CMK (cell line): ENCODE measurements around the gene AQP7.
A peak's percentile ranks its signal among the peaks of the same experiment; 100 is the strongest.
"Not testable (repeated sequence)": the region's sequence is repeated elsewhere in the genome, so short reads cannot be mapped to it uniquely, and the experiment has no call there.

Experiments used
- DNase-seq: peaks from one replicate; pipeline ENCODE4 v3.0.0-alpha.2; 2010; ENCODE audit warnings: low read depth

AQP7 gene

DNA sequence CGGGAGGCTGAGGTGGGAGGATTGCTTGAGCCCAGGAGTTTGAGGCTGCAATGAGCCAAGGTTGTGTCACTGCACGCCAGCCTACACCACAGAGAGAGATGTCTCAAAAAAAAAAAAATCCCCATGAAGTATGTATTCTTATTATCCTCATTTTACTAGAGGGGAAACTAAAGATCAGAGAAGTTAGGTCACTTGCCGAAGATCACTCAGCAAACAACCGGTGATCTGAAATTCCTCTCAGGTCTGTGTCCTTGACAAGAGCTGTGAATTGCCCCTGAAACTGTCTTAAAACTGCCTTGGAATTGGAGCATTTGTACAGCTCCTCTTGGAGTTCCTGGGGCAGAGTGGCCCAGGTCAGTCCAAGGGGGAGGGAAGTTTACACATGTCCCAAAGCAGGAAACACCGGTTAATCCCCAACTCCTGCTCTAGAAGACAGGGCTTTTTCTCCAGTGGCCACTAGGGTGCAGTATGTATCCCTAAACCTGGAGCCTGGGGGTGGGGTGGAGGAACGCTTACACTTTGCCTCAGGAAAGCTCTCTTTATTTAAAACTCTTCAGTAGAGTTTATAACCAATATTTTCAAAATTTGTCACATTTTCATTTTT, 27.6 kb downstream of the AQP7 start:
- peak; percentile 53 for DNase-seq

DNA sequence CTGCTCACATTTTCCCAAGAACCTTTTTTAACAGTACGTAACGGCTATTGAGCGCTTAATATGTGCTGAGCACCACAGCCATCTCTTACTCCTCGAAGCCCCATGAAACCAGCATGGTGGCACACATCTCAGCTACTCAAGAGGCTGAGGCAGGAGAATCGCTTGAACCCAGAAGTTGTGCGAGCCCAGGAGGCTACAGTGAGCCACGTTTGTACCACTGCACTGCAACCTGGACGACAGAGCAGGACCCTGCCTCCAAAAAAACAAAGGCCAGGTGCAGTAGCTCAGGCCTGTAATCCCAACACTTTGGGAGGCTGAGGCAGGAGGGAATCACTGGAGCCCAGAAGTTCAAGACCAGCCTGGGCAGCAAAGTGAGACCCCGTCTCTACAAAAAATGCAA, 28.2 kb downstream of the AQP7 start:
- no peak for DNase-seq

DNA sequence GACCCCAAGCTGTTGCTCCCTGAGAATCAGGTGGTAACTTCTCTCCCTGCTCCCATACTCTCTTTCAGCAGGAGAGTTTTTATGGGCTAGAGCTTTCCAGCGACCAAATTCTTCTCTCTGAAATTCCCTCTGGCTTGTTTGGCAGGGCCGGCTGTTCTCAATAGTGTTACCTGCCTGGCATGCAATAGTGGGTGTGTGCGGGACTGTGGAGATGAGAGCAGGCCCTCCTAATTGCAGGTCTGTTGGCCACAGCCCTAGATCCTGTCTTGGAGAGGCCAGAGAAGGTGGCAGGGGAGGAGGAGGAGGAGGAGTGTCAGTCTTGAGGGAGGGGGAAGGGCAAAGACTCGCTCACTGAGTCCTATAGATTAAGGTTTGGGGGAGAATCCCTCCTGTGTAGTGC, 29.5 kb downstream of the AQP7 start:
- no peak for DNase-seq

DNA sequence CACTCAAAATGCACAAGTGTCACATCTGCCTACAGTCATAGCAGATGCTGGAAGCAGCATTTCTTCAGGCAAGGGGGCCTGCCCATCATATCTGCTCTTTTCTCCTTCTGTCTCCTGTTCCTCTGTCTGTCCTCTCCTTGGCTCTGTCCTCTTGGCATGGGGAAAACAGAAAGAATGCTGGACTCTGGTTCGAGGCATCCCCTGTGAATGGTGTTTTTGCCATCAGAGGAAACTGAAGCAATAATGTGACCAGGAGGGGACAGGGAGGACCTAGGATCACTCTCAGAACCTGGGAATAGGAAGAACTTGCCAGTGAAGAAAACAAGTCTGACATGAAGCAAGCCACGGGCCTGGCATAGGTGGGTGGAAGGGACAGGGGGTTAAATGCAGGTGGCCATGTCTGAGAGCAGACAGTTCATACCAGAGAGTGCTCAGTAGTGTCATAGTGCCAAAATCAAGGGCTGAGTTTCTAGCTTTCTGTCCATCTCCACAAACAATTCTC, 35.3 kb downstream of the AQP7 start:
- no peak for DNase-seq

DNA sequence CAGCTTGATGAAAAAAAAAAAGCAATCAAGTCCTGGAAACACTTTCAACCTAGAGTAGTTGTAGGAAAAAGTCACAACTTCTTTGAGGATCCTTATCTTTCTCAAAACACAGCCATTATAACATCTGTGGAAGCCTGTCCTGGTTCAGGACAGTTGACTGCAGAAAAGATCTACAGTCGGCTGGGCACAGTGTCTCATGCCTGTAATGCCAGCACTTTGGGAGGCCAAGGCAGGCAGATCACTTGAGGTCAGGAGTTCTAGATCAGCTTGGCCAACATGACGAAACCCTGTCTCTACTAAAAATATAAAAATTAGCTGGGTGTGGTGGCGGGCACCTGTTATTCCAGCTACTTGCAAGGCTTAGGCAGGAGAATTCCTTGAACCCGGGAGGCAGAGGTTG, 37.6 kb downstream of the AQP7 start:
- DNase-seq: not testable (repeated sequence)

DNA sequence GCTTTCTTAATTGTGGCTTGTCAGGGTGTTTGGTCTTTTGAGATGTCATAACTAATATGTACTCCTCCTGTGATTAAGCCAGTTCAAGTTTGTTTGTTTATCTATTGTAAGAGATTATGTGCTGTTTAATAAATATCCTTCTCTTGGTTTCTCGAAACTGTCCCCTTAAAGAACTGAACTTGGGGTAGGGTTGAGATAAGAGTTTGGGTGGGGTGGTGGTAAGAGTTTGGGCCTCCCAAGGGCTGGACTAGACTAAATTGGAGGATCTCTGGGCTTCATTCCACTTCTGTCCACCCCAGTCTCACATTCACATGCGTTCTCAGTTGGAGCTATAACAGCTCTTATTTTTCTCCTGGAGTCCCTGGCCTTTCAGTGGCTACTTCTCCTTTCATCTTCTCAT, 38.2 kb downstream of the AQP7 start:
- no peak for DNase-seq

DNA sequence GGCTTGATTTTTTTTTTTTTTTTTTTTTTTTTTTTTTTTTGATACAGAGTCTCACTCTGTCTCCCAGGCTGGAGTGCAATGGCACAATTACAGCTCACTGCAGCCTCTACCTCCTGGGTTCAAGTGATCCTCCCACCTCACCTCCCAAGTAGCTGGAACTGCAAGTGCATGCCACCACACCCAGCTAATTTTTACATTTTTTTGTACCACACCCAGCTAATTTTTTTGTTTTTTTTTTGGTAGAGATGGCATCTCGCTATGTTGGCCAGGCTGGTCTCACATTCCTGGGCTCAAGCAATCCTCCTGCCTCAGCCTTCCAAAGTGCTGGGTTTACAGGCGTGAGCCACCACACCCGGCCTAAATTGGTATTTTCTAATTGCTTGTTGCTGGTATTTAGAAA, 43.7 kb downstream of the AQP7 start:
- not testable (repeated sequence) for DNase-seq

DNA sequence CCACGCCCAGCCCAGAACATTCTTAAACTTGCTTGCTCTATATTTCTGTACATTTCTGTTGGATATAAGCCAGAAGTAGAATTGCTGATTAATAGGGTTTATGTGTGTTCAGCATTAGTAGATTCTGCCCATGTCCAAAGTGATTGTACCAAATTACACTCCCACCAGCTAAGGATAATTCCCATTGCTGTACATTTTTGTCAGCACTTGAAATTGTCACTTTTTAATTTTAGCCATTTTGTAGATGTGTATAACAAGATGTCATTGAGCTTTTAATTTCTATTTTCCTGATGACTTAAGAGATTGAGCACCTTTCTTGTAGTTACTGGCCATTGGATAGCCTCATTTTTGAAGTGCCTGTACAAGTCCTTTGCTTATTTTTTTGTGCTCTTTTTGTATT, 46.4 kb downstream of the AQP7 start:
- no peak for DNase-seq

DNA sequence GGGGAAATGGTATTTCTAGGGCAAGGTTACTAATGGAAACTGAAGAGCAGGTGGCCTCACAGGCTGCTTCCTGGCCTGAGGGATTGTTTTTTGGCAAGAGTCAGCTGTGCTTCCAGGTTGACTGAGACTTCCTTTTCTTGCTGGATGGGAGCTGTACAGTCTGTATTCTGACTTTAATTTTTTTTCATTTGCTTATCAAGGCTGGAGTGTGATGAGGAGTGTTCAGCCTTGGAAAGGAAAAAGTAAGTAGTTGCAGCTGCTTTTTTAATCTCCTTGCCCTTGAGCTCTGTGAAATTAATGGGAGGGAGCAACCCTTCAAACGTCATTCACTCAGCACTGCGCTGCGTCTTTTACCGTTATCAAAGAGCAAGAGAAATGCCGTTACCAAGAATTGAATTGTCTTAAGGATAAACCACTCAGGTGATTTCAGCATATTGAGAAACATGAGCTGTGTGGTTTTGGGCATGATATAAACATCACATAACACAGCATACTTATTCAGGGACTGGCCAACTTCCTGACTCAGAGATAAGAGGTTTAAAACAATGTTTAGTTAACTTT, 47.6 kb downstream of the AQP7 start:
- DNase-seq: no peak

DNA sequence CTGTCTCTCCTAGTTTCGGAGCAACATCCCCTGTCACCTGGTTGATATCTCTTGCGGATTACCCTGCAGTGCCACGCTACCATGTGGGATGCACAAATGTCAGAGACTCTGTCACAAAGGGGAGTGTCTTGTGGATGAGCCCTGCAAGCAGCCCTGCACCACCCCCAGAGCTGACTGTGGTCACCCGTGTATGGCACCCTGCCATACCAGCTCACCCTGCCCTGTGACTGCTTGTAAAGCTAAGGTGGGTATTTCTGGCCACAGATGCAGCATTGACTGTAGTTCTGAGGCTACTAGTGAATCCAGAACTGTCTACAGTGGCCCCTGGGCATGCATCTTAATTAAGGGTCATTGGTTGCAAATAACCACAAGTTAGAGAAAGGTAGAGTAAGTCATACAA, 50.8 kb downstream of the AQP7 start:
- DNase-seq: no peak

DNA sequence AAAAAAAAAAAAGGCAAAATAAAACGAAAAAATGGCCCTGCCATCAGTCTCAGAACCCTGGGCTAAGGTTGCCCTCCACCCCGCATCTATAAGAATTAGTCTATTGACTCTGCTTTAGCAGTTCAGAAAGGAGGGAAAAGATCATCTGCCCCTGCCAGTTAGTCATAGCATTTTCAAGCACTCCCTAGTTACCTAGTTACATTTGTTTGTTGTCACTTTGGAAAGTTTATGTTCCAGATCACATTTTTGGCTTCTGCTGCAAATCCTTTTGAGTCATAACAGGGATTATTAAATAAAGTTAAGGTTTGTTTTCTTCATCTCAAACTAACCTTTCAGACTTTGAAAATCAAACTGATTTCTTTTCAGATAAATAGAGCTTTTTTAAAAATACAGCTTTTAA, 52.1 kb downstream of the AQP7 start:
- no peak for DNase-seq

DNA sequence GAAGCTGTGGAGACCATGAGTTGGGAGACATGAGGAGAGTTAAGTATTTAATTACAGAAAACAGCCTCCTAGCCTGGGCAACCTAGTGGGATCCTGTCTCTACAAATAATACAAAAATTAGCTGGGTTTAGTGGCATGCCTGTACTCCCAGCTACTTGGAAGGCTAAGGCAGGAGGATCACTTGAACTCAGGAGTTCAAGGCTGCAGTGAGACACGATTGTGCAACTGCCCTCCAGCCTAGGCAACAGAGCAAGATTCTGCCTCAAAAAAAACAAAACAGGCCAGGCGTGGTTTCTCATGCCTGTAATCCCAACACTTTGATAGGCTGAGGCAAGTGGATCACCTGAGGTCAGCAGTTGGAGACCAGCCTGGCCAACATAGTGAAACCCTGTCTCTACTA, 52.6 kb downstream of the AQP7 start:
- DNase-seq: no peak

DNA sequence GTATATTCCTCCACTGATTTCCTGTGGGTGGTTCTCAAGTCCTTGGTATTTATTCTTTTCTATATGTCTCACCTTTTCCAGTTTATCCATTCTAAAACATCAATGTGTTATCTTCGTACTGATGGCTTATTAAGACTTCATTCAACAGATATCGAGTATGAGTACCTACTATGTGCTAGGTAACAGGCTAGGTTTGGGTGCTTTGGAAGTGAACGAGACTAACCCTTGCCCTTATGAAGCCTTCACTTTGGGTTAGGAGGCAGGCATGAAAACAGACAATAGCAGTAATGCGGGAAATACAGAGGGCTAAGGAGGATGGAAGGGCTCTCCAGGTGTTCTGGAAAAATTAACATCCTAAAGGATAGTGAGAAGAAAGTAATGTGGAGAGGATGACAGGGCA, 53.4 kb downstream of the AQP7 start:
- no peak for DNase-seq

DNA sequence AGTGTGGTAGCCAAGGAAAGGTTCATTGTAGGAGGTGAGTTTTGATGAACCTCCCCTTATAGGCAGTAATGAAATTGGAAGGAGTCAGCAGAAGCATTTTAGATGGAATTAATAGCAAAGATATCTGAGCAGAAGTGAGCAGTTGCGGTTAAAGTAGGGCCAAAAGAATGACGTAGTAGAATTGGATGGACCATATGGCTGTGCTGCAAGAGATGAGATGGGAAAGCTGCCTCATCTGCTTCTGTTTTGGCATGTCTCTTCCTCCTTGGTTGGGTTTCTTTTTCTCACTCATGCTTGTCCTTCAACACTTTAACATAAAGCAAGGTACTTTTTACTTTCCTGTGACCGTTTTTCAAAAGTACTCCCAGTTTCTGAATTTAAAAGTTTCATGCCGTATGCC, 55.8 kb downstream of the AQP7 start:
- DNase-seq: no peak

DNA sequence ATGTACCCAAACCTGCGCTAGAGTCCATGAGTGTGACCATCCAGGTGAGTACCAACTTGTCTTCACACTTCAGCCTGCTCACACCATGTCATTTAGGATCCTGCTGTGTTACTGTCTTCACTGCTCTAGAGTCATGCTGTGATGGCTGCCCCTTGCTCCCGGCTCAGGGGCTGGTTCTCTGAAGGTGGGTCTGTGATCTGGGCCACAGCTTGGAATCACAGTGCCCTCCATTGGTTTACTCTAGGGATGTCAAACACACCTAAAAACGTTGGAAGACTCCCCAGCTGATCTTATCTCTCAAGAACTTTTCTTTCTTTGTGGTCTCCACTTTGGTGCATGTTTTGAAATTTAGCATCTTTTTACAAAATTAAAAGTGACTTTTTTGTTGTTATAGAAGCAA, 58.2 kb downstream of the AQP7 start:
- DNase-seq: no peak

DNA sequence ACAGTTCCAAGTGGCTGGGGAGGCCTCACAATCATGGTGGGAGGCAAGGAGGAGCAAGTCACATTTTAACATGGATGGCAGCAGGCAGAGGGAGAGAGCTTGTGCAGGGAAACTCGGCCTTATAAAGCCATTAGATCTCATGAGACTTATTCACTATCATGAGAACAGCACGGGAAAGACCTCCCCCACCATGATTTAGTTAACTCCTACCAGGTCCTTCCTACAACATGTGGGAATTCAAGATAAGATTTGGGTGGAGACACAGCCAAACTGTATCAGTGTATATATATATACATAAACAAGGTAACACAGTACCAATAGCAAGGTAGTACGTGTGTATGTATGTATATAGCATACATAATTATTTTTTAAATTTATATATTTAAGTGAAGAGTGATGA, 61.2 kb downstream of the AQP7 start:
- DNase-seq: no peak

DNA sequence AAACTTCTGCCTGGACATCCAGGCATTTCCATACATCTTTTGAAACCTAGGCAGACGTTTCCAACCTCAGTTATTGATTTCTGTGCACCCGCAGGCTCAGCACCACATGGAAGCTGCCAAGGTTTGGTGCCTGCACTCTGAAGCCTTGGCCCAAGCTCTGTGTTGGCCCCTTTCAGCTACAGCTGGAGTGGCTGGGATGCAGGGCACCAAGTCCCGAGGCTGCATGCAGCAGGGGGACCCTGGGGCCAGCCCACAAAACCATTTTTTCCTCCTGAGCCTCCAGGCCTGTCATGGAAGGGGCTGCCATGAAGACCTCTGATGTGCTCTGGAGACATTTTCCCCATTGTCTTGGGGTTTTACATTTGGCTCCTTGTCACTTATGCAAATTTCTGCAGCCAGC, 62.2 kb downstream of the AQP7 start:
- DNase-seq: no peak
